H1 (cell line): Measurements from ENCODE around the gene LDLRAP1. TPM values are rescaled to one million over a fixed set of nuclear protein-coding genes. Genes with fewer than 3 reads are reported as not detected.

Experiments used
- CHD2 ChIP-seq: IDR thresholded peaks from 2 replicates; pipeline ENCODE4 v1.6.1; 2012; ENCODE audit warnings: low read length, improper control_type of control experiment
- EGR1 ChIP-seq: IDR thresholded peaks from 2 replicates; pipeline ENCODE4 v1.6.1; 2011; ENCODE audit warnings: low read depth, low read length, borderline replicate concordance
- HDAC6 ChIP-seq: IDR thresholded peaks from one replicate; pipeline ENCODE4 v1.7.1; 2012; ENCODE audit warnings: low read depth, mild to moderate bottlenecking, inconsistent platforms, low read length, moderate library complexity
- MAFK ChIP-seq: IDR thresholded peaks from 2 replicates; pipeline ENCODE4 v1.6.1; 2012; ENCODE audit warnings: low read depth, mild to moderate bottlenecking, improper control_type of control experiment, low read length
- RAD21 ChIP-seq, 2 experiments: IDR thresholded peaks in 1 of 2; conservative IDR thresholded peaks in 1 of 2; 2 replicates each; pipeline ENCODE4 v1.6.1; 2011; ENCODE audit warnings: low read depth in 2 of 2, low read length in 2 of 2, improper control_type of control experiment in 1 of 2, inconsistent platforms in 1 of 2, mild to moderate bottlenecking in 1 of 2, moderate library complexity in 1 of 2
- RNF2 ChIP-seq: fragments of 200-900, 300-1000 bp; sonication (generic); IDR thresholded peaks from 2 replicates; pipeline ENCODE4 v1.7.1; 2016; ENCODE audit warnings: borderline replicate concordance, low read depth, mild to moderate bottlenecking, antibody characterized with exemption, low read length; ENCODE audit not compliant: poor library complexity, severe bottlenecking; ENCODE audit errors: missing control alignments
- SP1 ChIP-seq: IDR thresholded peaks from 2 replicates; pipeline ENCODE4 v1.6.1; 2011; ENCODE audit warnings: low read depth, low read length
- polyA plus RNA-seq, 7 experiments: library from polyadenylated mRNA; depleted of rRNA in 3 of 7; stranded (reverse) in 5 of 7; unstranded in 2 of 7; fragments of >200 nt in 5 of 7; fragments of 200-250 nt in 2 of 7; gene quantifications; 1 replicate in 5 of 7; 2 replicates in 1 of 7; 4 replicates in 1 of 7; pipeline versions ENCODE4 v1.2.1 to v1.2.3, GENCODE V29; 2011 to 2013; ENCODE audit warnings: missing spikeins in 2 of 7, mixed read lengths in 2 of 7
- total RNA-seq: library from RNA; stranded (reverse); fragmentation: NEBNext Ultra II Directional; extraction: Animal tissue kit (Norgen Biotek cat#: 25700); gene quantifications from 2 replicates; pipeline ENCODE4 v1.2.1, GENCODE V29; 2021

Gene LDLRAP1
- total and polyA plus RNA-seq, 2 of the 8 experiments (the other 6 are each of a cell fraction or from before 2014, with no cell fraction given) = 12.8 to 13.2 TPM

DNA sequence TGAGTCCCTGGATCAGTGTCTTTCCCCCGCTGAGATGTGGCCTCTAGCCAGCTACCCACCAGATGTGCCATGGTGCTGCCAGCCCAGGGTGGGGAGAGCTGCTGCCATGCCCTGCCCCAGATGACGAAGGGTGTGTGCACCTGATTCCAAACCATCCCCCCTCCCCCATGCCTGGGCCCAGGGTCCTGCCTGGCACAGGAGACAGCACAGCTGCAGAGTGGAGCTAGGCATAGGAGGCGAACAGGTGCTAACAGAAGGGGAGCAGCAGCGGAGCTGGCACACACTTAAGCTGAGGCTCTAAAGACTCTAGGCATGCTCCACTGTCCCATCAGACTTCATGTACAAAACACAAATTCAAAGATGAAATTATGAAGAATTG, 9.0 kb upstream of the LDLRAP1 start (continued):
- TF ChIP-seq RNF2 (no peak), EGR1 (no peak), MAFK (no peak), HDAC6 (no peak), CHD2 (no peak), RAD21 (IDR thresholded peaks at IDR 0.05 in 1 of 2, conservative IDR thresholded peaks at IDR 0.05 in 1 of 2; ENCODE audit: low read depth in 2 of 2, low read length in 2 of 2) (no peak), SP1 (no peak)
